ENCODE data around the gene DEFB113. TPM values are rescaled to one million over a fixed set of nuclear protein-coding genes. Genes with fewer than 3 reads are reported as not detected.

The DEFB113 gene
- total RNA-seq, 1 donor = not detected

GRCh38 chr6:49982046-49982445 lies 12.6 kb upstream of the DEFB113 start:
- no peak overlapping the region for H3K4me3 ChIP-seq (ENCODE audit: low read depth, low read length)
- DNase-seq (ENCODE audit: low read depth) = no peak
- TF ChIP-seq, protein P1, sequence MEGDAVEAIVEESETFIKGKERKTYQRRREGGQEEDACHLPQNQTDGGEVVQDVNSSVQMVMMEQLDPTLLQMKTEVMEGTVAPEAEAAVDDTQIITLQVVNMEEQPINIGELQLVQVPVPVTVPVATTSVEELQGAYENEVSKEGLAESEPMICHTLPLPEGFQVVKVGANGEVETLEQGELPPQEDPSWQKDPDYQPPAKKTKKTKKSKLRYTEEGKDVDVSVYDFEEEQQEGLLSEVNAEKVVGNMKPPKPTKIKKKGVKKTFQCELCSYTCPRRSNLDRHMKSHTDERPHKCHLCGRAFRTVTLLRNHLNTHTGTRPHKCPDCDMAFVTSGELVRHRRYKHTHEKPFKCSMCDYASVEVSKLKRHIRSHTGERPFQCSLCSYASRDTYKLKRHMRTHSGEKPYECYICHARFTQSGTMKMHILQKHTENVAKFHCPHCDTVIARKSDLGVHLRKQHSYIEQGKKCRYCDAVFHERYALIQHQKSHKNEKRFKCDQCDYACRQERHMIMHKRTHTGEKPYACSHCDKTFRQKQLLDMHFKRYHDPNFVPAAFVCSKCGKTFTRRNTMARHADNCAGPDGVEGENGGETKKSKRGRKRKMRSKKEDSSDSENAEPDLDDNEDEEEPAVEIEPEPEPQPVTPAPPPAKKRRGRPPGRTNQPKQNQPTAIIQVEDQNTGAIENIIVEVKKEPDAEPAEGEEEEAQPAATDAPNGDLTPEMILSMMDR (IDR thresholded peaks at IDR 0.05; ENCODE audit: insufficient read depth, low read length) = no peak

GRCh38 chr6:49980898-49981297 lies 11.5 kb upstream of the DEFB113 start:
- no peak for DNase-seq (ENCODE audit: low read depth)
- H3K4me3 ChIP-seq (ENCODE audit: low read depth, low read length) = no peak overlapping the region
- TF ChIP-seq, protein P1 (IDR thresholded peaks at IDR 0.05; ENCODE audit: insufficient read depth, low read length) = no peak

- TF ChIP-seq, protein P1 (IDR thresholded peaks at IDR 0.05; ENCODE audit: insufficient read depth, low read length) = no peak
- no peak for DNase-seq (ENCODE audit: low read depth)
- H3K4me3 ChIP-seq (ENCODE audit: low read depth, low read length) = no peak overlapping the region
Observed at GRCh38 chr6:49979584-49979983, 10.2 kb upstream of the DEFB113 start.

- TF ChIP-seq, protein P1 (IDR thresholded peaks at IDR 0.05; ENCODE audit: insufficient read depth, low read length) = no peak
- H3K4me3 ChIP-seq (ENCODE audit: low read depth, low read length) = no peak overlapping the region
- DNase-seq (ENCODE audit: low read depth) = no peak
Observed at GRCh38 chr6:49978332-49979226, 9.2 kb upstream of the DEFB113 start.

GRCh38 chr6:49966823-49967222 lies 2.6 kb downstream of the DEFB113 start:
- no peak for DNase-seq (ENCODE audit: low read depth)
- H3K4me3 ChIP-seq (ENCODE audit: low read depth, low read length) = no peak overlapping the region
- TF ChIP-seq, protein P1 (IDR thresholded peaks at IDR 0.05; ENCODE audit: insufficient read depth, low read length) = no peak

GRCh38 chr6:49966334-49966733 lies 3.1 kb downstream of the DEFB113 start:
- no peak for DNase-seq (ENCODE audit: low read depth)
- TF ChIP-seq, protein P1 (IDR thresholded peaks at IDR 0.05; ENCODE audit: insufficient read depth, low read length) = no peak
- H3K4me3 ChIP-seq (ENCODE audit: low read depth, low read length) = no peak overlapping the region
